Renal cortex interstitium (tissue), 11 donors: ENCODE data around the gene ACBD5. TPM values are rescaled to one million over a fixed set of nuclear protein-coding genes. Genes with fewer than 3 reads are reported as not detected.
"Not testable (repeated sequence)": the region's sequence is repeated elsewhere in the genome, so short reads cannot be mapped to it uniquely, and the experiment has no call there.

Source experiments
- DNase-seq, 11 donors: peaks; one replicate each; pipeline ENCODE4 v3.0.0-alpha.2; 2013; ENCODE audit warnings: low read depth in 9 of 11, low spot score in 4 of 11; ENCODE audit errors: extremely low read depth in 1 of 11
- polyA plus RNA-seq, 3 donors: library from polyadenylated mRNA; unstranded; fragments of 120-200 nt; gene quantifications; one replicate each; pipeline ENCODE4 v1.2.1, GENCODE V29; 2013; ENCODE audit not compliant: insufficient read length in 3 of 3

The ACBD5 gene
- polyA plus RNA-seq, 3 donors, result 33.4 to 41.2 (median 38.4) TPM

- no peak for DNase-seq
Observed at GRCh38 chr10:27244976-27245375, 4.4 kb upstream of the ACBD5 start.

GRCh38 chr10:27242951-27243551, 2.5 kb upstream of the ACBD5 start:
- peak in 4 of 11 donors; percentile 75 to 86 (median 80) for DNase-seq

- no peak for DNase-seq
Observed at GRCh38 chr10:27242473-27242950, 1.9 kb upstream of the ACBD5 start.

GRCh38 chr10:27241652-27242472, 1.3 kb upstream of the ACBD5 start:
- DNase-seq, result peak; percentile 87 to 94 (median 92)

- peak in 3 of 11 donors; percentile 14 to 22 (median 20) for DNase-seq
Observed at GRCh38 chr10:27241010-27241651, 534 bp upstream of the ACBD5 start.

- not testable (repeated sequence) for DNase-seq
Observed at GRCh38 chr10:27237531-27237930, 3.1 kb downstream of the ACBD5 start.

GRCh38 chr10:27236589-27237128, 3.9 kb downstream of the ACBD5 start:
- not testable (repeated sequence) for DNase-seq

GRCh38 chr10:27235706-27236105, 4.9 kb downstream of the ACBD5 start:
- DNase-seq, result no peak

GRCh38 chr10:27230022-27230421, 10.6 kb downstream of the ACBD5 start:
- DNase-seq, result no peak

GRCh38 chr10:27225642-27226257, 14.8 kb downstream of the ACBD5 start:
- no peak for DNase-seq

- DNase-seq, result no peak
Observed at GRCh38 chr10:27225011-27225590, 15.5 kb downstream of the ACBD5 start.

GRCh38 chr10:27223964-27224363, 16.6 kb downstream of the ACBD5 start:
- DNase-seq, result no peak

- DNase-seq, result no peak
Observed at GRCh38 chr10:27207350-27207749, 33.2 kb downstream of the ACBD5 start.

GRCh38 chr10:27203806-27204205, 36.8 kb downstream of the ACBD5 start:
- no peak for DNase-seq

GRCh38 chr10:27197980-27198620, 42.5 kb downstream of the ACBD5 start:
- no peak for DNase-seq

- DNase-seq, result no peak
Observed at GRCh38 chr10:27192284-27192683, 48.3 kb downstream of the ACBD5 start.

- DNase-seq, result no peak
Observed at GRCh38 chr10:27190508-27190907, 50.1 kb downstream of the ACBD5 start.

- no peak for DNase-seq
Observed at GRCh38 chr10:27188897-27189296, 51.7 kb downstream of the ACBD5 start.
